SHP77 treated with DMSO at 0.1 percent for 48 hours (cell line): ENCODE results near the gene AHDC1.
A peak's percentile ranks its signal among the peaks of the same experiment; 100 is the strongest.

Source experiments
- DNase-seq: peaks from one replicate; lab custom pipeline; 2025; lab: John Stamatoyannopoulos, UW

Gene AHDC1

DNA sequence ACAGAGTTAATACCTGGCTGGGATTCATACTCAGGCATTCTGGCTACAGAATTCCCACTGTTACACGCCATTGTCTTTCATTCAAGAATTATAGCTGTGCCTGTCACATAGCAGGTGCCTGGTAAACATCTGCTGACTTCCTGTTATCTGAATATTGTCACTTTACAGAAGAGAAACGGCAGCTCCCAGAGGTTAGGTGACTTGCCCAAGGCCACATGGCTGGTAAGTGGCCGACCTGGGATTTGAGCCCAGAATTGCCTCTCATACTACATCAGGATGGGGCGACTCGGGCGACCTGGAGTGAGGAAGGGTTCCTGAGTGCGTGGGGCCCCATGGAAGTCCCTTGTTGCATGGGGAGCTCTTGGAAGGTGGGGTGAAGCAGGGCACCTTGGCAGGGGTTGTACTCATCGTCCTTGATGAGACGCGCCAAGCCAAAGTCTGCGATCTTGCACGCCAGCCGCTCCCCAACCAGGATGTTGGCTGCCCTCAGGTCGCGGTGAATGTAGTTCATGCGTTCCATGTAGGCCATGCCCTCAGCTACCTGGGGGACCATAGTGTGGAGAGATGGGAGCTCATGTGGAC is 10.2 kb upstream of the AHDC1 start:
- DNase-seq: no peak

DNA sequence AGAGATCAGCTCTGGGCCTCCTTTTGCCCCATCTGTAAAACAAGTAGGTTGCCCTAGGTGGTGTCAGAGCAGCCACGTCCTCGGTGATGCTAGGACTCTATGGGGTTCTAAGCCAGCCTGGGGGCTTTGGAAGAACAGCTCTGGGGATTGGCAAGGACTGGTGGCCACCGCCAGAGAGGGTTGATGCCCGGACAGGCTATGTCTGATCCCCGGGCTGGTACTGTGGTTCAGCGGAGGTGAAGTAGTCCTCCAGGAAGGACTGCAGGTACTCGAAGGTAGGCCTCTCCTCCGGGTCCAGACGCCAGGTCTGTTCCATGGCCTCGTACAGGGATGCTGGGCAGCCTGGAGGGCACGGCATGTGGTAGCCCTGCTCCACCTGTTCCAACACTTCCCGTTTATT is 8.8 kb upstream of the AHDC1 start:
- DNase-seq: no peak

DNA sequence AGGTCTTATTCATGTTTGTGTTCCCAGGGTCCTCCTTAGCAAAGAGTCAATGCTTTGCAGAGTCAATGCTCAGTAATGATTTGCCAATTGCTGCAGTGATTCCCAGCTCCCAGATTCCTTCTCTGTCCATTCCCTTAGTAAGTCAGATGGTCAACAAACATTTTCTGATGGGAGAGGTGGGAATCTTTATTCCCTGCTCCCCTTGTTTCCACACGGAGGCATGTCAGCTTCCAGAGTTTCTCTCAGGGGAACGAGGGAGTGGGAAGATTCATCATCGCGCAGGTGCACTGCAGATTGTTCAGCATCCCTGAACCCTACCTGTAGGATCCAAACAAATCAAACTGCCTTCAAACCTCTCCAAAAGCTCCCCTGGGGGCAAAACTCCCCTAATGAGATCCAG is 7.5 kb upstream of the AHDC1 start:
- DNase-seq: no peak

DNA sequence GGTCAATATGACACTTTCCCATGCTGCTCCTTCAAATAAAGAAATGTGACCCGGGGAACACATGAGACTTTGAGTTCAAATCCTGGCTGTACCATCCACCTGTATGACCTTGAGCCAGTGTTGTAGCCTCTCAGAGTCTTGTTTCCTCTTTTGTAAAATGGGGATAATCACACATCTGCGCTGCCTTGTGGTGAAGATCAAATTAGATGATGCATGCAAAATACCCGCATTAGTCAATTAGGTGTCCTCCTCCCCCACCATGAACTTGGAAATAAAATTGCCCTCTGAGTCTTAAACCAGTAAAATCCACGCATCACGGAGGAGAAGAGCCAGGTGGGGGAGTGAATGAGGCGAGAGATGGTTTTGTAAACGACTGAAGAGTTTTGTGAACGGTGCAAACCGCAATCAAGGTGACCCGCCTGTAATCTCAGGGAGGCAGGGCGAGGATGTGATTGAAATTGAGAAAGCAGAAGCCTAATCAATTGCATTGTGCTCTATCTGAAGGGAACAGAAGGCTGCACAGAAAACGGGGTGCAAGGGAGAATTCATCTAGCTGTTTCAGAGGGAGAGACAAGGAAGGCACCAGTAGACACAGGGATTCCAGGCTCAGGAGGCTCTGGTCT is 5.8 kb upstream of the AHDC1 start:
- DNase-seq: no peak

DNA sequence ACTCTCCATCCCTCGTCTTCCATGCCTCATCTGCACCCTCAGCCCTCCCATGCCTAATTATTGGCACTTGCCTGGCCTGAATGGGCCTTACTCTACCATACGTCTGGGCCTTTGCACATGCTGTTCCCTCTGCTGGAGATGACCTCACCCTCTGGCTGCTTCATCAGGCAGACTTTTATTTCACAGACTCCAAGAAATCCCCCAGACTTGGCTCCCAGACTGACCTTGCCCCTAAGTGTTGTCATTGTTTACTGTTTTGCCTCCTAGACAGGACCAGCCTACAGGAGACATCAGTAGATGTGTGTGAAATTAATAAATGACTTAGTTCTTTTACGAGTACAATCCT is 5.2 kb upstream of the AHDC1 start:
- no peak for DNase-seq

DNA sequence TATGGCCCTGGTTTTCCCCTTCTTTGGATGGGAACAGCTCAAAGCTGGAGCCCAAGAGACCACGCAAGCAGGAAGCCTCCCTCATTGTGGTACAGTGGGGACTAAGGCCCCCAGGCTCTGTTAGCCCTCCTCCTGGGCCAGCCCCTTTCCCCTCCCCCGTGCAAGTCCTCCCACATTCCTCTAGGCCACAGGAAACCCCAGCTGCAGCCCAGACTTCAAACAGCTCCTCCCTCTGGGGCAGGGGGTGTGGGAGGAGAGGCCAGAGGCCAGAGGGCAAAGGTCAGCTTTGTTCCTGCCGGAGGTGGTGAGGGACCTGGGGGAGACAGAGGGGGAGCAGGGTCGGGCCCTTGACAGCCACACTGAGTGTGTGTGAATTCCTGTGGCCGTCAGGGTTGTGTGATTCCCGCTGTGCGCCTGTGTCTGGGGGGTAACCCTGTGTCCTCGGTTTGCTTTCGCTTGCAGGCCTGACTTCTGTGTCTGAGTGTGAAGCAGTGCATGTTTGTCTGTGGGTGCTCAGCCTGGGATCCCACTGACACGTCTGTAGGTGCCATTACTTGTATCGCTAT is 3.4 kb upstream of the AHDC1 start:
- DNase-seq: no peak

DNA sequence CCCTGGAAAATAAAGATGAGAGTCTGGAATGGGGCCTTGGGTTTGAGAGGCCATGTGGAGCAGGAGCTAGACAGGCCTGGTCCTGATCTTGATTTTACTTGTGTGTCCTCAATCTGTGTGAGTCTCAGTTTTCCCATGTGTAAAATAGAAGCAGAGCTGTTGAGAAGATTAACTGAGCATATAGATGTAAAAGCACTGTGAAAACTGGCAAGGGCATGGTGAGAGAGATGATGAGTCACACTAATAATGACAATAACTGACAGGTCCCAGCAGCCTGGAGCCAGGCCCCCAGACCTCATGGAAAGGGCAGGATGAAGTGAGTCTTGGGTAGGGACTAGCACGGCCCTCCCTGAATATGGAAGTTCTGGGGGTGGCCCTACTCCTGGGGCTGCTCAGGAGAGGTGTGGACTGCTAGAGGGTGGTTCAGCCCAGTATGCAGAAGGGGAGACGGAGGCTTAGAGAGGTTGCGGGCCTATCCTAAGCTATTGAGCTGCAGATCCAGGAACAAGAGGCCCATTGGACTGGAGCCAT is 2.8 kb upstream of the AHDC1 start:
- no peak for DNase-seq

DNA sequence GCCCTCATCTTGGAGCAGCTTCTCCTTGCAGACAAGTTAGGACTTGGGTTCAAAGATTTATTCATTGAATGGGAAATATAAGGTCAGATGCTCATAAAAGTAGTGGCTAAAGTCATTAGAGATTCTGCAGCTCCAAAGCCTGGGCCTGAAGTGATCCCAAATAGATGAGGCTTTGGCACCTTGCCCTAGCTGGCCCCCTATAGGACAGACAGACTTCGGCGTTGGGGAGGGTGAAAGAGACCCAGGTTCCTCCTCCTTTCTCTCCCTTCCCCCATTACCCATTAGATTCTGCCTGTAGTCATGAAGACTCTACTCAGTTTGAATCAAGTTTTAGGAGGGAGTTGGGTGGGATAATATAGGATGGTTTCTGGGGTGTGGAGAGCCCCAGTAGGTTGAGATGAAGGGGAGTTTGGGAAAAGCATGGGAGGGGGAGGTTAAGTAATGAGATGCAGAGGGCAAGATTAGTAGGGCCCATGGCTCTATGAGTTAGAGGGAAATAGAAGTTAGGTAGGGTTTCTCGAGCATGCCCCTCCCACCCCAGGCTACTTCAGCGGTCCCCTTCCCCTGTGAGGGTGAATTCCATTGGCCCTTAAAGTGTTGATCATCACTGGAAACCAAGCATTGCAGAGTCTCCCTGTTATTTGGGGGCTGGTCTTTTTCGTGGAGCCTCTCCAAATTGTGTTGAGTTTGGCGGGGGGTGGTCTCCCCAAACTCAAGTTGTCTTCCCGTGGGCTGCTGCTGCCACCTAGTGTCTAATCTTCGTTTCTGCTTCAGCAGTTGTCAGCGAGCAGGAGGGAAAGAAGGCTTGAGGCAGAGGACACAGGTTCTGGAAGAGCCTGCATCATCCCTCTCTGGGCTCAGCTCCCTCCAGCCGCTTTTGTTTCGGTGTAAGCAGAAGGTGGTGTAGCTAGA is 2.1 kb upstream of the AHDC1 start:
- DNase-seq: peak; percentile 19

DNA sequence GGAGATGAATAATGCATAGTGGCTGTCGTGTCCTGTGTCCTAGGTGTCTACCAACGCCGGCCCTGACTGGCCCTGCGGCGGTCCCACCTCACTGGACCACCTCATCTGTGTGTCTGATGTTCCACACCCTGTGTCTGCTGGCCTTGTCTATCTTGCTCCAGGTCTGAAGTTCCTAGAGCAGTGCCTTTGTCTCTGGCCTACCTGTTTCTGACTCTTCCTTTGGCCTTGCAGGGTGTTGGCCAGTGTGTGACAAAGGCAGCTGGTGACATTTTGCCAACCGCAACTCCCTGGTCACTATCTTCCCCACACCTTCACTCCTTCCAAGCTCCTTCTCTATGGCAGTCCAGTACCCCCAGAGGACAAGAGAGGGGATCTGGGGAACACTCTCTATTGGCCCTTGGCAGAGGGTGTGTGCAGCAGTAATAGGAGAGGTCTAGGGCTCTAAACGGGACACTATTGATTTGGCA is 1.4 kb upstream of the AHDC1 start:
- DNase-seq: no peak

DNA sequence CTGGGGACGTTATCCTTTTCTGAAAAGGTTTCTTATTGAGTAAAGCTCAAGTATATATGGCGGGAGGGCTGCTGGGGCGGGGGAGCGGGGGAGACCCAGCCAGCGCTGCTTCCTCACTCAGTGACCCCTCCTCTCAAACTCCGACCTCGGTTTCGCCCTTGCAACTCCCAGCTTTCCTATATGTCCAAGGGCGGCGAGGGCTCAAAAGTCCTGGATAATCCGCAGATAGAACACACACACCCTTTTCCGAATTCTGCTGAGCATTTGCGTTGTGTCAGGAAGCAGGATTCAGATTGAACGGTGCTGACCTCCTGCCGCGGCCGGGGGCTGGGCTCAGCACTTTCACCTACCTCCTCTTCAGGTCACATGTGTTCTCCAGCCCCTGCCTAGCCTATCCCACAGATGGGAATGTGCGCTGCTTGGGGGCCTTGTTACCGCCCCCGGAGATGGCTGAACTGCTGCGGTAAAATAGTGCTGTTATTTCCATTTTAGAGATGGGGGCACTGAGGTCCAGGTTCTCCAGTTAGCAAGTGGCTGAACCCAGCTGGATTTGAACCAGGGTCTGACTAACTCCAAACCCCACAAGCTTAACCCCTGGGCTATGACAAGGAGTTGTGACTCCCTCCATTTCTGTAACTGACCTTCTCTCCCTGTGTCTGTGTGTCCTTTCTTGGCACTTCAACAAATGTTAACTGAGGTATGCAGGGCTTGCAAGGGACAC is 795 bp upstream of the AHDC1 start:
- no peak for DNase-seq

DNA sequence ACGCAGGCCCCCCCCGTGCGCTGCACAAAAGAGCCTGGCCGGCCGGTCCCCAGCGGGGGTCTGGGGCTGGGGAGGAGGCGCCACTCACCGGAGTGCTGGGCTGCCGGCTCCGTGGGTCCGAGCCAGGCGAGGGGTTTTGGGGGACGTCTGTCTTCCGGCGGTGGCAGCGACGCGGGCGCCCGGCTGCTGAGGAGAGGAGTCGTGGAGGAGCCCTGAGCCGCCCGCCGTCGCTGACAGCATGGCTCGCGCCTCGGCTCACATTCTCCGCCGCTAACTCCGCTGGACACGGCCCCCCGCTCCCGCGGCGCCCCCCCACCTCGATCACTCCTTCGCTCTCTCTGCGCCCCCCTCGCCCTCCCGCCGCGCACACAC is 649 bp downstream of the AHDC1 start:
- no peak for DNase-seq

DNA sequence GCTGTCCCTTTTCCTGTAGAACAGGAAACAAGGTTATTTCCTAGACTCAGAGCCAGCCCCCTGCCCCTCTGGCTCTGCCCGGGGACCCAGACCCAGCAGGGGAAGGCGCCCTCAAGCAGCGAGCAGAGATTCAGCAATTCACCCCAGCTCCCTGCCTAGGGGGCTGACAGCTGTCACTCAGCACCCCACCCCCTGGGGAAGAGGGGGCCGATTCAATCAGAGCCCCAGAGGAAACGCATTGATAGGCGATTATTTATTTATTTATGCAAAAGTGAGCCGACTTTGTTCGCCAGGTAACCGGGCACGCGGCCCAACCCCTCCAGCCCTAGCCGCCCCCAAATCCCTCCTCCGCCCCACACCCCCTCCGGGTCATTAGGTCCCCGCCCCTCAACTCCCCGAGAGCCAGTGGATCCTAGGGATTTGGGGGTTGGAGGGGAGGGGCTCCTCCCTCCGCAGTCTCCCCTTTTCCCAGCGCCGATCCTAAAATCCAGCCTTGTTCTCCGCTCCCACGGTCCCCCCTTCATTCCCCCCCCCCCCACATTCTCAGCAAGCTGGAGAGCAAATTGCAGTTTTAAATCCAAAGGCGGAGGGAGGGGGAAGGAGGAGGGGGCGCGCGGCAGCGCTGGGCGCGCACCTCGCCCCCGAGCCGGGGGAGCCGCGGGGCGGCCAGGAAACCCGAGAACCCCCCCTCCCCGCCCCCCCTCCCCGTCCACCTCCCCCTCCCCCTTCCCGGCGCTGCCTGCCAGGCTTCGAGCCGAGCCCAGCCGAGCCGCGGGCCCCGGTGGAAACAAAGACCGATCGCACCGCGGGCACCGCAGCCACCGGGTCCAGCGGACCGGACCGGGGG is 1.3 kb downstream of the AHDC1 start:
- DNase-seq: no peak

DNA sequence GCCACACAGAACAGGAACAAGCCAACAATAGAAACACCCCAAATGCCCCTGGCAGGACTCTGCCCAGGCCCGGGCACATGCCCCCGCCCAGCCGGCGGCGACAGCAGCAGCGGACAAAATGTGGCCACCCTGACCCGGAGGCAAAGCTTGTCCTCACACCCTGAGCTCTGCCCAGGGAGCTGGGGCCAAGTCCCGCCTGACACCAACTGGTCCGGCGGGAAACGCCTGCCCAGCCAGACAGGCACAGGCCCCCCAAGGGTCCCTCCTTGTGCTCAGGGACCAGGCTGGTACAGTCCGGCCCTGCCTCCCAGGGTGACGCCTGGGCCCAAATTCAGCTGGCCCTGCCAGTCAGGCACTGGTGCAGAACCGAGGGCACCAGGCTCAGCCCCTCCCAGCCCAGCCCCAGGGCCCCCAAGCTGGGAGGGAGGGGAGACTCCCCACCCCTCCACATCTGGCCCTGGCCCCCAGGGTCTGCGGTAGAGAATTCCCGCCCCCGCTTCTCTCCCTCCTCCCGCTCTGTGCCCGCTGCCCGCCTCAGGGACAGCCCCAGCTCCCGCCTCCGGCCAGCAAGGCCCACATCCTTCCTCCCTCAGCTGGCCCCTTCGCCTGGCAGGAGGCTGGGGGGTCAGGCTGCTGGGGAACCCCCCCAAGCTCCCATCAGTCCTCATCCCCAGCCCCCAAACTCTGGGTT is 2.0 kb downstream of the AHDC1 start:
- no peak for DNase-seq

DNA sequence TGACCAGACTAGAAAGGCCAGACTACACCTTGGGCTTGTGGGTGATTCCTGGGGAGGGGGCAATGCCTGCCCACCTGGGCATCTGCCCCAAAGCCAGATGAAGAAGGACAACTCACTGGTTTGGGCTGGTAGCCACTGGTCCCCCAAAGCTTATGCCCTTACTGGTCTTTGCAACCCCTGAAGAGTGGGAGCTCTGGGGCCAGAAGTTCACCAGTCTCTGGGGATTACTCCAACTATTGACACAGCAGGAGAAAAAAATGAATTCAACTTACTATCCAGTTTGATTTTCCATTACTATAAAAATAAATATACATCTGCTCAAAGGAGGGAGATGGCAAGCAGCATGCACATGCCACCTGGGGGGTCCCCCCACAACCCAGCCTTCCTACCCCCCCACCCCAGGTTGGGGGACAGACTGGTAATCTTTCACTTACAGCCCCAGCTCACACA is 2.6 kb downstream of the AHDC1 start:
- DNase-seq: no peak

DNA sequence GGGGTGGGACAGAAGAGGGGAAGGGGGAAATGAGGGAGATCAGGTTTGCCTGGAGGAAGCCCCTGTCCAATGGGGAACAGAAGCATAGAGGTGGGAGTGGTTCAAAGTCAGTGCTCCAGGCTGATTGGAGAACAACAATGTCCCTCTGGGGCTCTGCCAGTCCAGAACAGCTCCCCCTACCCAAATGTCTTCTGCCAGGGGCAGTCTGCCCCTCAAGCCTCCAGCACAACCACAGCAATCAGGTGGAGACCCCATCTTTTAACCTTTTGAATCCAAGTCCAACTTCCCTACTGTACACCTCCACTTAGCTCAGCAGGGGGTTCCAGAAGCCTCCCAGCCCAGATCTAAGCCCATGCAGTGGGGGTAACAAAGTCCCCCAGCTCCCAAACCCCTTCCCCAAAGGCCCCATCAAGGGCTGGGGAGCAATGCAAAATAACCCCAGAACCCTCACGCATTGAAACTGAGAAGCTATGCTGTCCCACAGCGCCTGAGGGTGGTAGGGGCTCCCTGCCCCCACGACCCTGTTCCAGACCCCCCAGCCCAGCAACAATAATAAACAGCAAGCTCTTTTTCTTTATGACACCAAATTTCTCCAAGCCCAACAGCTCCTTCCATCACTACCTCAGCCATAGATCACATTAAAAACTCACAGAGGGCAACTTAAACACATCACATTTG is 3.3 kb downstream of the AHDC1 start:
- no peak for DNase-seq

DNA sequence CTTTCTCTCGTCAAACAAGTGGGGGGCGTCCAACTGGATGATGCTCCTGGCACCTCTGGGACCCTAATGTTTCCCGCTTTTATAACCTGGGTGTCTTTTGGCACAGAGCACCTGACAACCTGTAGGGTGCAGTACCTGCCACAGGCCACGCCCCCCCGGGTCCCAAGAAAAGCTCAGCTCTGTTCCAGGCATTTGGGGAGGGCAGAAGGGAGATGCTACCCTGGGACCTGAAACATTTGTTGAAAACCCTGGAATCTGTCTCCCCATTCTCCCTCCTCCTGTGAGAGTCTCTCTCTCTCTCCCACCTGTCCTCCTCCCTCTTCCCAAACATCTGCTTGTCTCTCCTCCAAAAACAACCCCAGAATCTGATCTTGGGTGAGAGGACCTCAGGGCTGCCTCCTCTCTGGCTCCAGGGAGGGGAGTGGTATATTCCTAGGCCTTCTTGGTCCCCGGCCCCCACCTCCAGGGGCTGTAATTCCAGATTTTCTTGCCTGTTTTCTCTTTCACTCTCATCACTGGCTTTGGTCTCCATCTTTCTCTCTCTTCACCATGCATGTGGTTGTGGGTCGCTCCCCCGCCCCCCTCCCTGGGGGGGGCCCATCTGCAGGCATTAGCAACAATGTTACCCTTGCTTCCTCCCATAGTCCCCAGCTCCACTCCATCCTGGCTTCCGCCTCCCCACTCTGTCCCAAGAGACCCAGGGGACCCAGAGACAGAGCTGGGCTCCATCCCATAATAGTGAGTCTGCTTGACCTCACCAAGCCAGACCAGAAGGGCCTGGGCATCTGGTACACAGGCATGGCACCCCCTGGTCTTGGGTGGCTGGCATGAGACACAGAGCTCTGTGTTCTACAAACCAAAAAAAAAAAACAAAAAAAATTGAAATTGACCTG is 4.1 kb downstream of the AHDC1 start:
- DNase-seq: no peak

DNA sequence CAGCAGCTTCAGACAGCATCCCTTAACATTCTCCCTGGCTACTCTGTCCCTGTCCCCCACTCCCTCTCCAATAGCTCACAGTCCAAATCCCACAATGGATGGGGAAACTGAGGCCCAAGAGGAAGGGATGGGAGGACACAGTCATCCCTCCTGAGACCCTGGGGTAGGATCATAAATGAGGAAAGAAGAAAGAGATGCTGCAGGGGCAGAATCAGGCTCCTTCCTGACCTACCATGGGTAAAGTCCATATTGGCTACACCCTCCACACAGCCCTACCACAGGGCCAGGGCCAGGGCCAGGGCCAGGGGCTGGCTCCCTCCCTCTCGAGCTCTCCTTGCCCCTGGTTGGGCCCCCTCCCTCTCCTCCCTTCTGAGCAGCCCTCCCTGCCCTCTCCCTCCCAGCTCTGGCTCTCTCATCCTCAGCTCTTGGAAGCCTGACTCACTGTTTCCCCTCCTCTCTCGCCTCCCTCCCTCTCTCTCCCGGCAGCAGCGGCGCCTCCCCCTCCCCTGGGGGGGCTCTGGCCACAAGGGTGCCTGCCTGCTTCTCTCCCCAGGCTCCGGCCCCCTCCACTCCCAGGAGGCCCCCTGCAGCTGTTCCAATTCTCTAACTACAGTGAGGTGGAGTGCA is 4.9 kb downstream of the AHDC1 start:
- no peak for DNase-seq

DNA sequence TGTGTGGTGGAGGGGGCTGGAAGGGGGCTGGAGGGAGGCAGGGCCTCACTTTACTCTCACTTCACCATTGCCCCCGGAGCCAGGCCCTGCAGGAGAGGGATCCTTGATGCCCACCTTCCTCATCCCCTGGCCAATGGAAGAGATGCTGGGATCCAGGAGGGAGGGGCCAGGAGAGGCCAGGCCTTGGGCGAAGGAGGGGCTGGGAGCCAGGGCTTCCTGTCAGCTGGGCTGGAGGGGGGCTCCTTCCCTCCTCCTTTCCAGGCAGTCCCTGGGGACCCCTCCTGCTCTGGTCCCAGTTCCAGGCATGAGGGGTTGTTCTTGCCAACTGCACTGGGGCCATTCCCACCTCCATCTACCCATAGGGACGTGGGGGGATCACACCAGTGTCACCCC is 5.7 kb downstream of the AHDC1 start:
- no peak for DNase-seq
